Gastrocnemius medialis (tissue), 4 donors: Measurements from ENCODE around the gene CCNG1. TPM values are rescaled to one million over a fixed set of nuclear protein-coding genes. Genes with fewer than 3 reads are reported as not detected.

ENCODE experiments used
- ATAC-seq, 2 donors: fragments of 150-250 bp; one replicate each; pipeline ENCODE4 v1.9.1; 2016
- DNase-seq, 2 donors: peaks; one replicate each; pipeline ENCODE4 v3.0.0-alpha.2; 2019
- H3K27ac ChIP-seq, 4 donors: fragments of 200-600 bp; sonication (generic); 1 replicate in 1 of 4; 2 replicates in 3 of 4; pipeline ENCODE4 v1.5.1; 2016 to 2018; ENCODE audit warnings: mild to moderate bottlenecking in 2 of 4, moderate library complexity in 1 of 4
- H3K27me3 ChIP-seq, 3 donors: fragments of 200-600 bp; sonication (generic) in 2 of 3; 1 replicate in 1 of 3; 2 replicates in 2 of 3; pipeline versions ENCODE4 v1.5.1 to v1.6.0; 2016 to 2019; ENCODE audit warnings: mild to moderate bottlenecking in 1 of 3, moderate library complexity in 1 of 3
- H3K36me3 ChIP-seq, 2 donors: fragments of 200-600 bp; sonication (generic) in 1 of 2; one replicate each; pipeline ENCODE4 v1.5.1; 2017 to 2018
- H3K4me1 ChIP-seq, 2 donors: fragments of 200-600 bp; sonication (generic) in 1 of 2; one replicate each; pipeline ENCODE4 v1.5.1; 2016 to 2017; ENCODE audit warnings: mild to moderate bottlenecking in 2 of 2
- H3K4me3 ChIP-seq, 4 donors: fragments of 200-600 bp; sonication (generic) in 3 of 4; 1 replicate in 1 of 4; 2 replicates in 3 of 4; pipeline ENCODE4 v1.5.1; 2016 to 2019; ENCODE audit warnings: mild to moderate bottlenecking in 2 of 4
- H3K9me3 ChIP-seq, 3 donors: fragments of 200-600 bp; sonication (generic) in 2 of 3; 1 replicate in 1 of 3; 2 replicates in 2 of 3; pipeline ENCODE4 v1.5.1; 2016 to 2019
- POLR2A ChIP-seq, 2 donors: fragments of 450-650 bp; IDR thresholded peaks; one replicate each; pipeline ENCODE4 v1.6.1; 2017; ENCODE audit warnings: antibody characterized with exemption in 2 of 2, mild to moderate bottlenecking in 2 of 2, moderate library complexity in 2 of 2
- in situ Hi-C, 4 donors: fragments of 200-750 bp; cut with MboI; loops; one replicate each; pipeline versions ENCODE4 v1.15.0 to v1.8.0; 2017; ENCODE audit warnings: low sequenced_read_pairs in 4 of 4
- intact Hi-C: fragments of 100-400 bp; cut with DNase I; formaldehyde crosslinking; loops from one replicate; pipeline ENCODE4 v1.15.1; 2023; ENCODE audit warnings: low total_unique reads
- total RNA-seq, 4 donors: library from RNA; depleted of rRNA; stranded (reverse); fragments of >200 nt; gene quantifications; one replicate each; pipeline versions ENCODE4 v1.1.0 to v1.2.3, GENCODE V29; 2016
- TF ChIP-seq, protein P1 (sequence below), 5 experiments: fragments of 450-650 bp in 3 of 5; fragments of 200-600 bp in 2 of 5; sonication (generic) in 2 of 5; IDR thresholded peaks in 4 of 5; conservative IDR thresholded peaks in 1 of 5; 1 replicate in 4 of 5; 2 replicates in 1 of 5; pipeline ENCODE4 v1.5.1; 2016 to 2019; ENCODE audit warnings: antibody characterized with exemption in 5 of 5, mild to moderate bottlenecking in 3 of 5, moderate library complexity in 3 of 5

The CCNG1 gene
- total RNA-seq, 4 donors from 2014 or later, result 63.7 to 125 (median 109) TPM

DNA sequence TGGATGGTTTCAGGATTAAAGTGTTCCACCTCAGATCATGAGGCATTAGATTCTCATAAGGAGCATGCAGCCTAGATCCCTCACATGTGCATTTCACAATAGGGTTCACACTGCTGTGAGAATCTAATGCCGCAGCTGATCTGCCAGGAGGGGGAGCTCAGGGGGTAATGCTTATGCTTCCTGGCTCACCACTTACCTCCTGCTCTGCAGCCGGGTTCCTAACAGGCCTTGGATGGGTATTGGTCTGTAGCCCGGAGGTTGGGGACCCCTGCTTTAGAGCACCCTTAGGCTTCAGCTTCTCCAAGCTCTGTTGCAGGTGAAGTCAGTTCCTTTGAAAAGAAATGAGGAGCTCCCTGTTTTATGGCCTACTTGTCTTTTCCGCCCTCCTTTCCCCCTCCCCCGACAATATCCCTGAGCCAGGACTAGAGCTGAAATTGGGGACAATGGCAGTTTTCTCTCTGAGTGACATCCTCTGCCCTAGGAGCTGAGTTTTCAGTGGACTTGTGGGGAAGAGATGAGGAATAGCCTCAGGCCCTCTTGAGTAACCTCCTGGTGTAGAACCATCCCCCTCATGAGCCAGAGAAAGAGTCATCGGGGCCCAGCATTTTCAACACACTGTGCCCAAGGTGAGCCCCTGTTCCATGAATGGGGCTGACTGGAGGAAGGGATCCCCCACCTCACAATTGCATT lies 51.8 kb downstream of the CCNG1 start:
- intact Hi-C loops, result no loop called here

DNA sequence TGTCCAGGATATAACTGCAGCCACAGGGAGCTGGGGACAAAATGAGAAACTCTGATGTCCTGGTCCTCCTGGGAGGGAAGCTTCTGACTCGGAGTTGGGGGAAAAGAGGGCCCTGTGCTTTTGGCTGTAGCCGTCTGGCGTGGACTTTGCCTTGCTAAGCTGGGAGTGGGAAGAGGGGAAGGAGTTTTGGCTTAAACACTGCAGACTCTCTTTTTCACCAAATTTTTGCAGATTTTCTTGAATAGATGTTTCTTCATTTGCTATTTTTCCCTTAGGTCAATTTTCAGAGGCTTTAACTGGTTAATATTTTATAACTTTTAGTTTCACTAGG lies 52.3 kb downstream of the CCNG1 start:
- no peaks in the 10 kb centered on the region for H3K27me3 ChIP-seq
- no peaks in the 10 kb centered on the region for H3K9me3 ChIP-seq
- H3K4me1 ChIP-seq, result no peaks in the 10 kb centered on the region
- no peak overlapping the region for H3K4me3 ChIP-seq
- TF ChIP-seq, protein P1, sequence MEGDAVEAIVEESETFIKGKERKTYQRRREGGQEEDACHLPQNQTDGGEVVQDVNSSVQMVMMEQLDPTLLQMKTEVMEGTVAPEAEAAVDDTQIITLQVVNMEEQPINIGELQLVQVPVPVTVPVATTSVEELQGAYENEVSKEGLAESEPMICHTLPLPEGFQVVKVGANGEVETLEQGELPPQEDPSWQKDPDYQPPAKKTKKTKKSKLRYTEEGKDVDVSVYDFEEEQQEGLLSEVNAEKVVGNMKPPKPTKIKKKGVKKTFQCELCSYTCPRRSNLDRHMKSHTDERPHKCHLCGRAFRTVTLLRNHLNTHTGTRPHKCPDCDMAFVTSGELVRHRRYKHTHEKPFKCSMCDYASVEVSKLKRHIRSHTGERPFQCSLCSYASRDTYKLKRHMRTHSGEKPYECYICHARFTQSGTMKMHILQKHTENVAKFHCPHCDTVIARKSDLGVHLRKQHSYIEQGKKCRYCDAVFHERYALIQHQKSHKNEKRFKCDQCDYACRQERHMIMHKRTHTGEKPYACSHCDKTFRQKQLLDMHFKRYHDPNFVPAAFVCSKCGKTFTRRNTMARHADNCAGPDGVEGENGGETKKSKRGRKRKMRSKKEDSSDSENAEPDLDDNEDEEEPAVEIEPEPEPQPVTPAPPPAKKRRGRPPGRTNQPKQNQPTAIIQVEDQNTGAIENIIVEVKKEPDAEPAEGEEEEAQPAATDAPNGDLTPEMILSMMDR (IDR thresholded peaks at IDR 0.05 in 4 of 5, conservative IDR thresholded peaks at IDR 0.05 in 1 of 5), result no peak
- TF ChIP-seq POLR2A (IDR thresholded peaks at IDR 0.05), result no peak
- DNase-seq, result no peak
- intact Hi-C loops (no loop called here), in situ Hi-C loops (no loop called here)
- no peak for ATAC-seq
- H3K27ac ChIP-seq, result no peak overlapping the region
- no peaks in the 10 kb centered on the region for H3K36me3 ChIP-seq

More for the DNA sequence above, 51.8 kb downstream of the CCNG1 start:
- no peak for TF ChIP-seq POLR2A (IDR thresholded peaks at IDR 0.05)
- no peaks in the 10 kb centered on the region for H3K27me3 ChIP-seq
- ATAC-seq (no peak), DNase-seq (no peak)
- H3K27ac ChIP-seq, result no peak overlapping the region
- H3K4me3 ChIP-seq, result no peak overlapping the region
- in situ Hi-C loops, result no loop called here
- no peaks in the 10 kb centered on the region for H3K4me1 ChIP-seq
- no peaks in the 10 kb centered on the region for H3K9me3 ChIP-seq
- no peaks in the 10 kb centered on the region for H3K36me3 ChIP-seq

Other genes starting within 250 kb of the CCNG1 start
- gene NUDCD2, start 22.5 kb downstream of the CCNG1 start, total RNA-seq, result 1 to 10 TPM; 4.2 to 9.1 (median 5.1) TPM
- 1 to 10 TPM in 1 of 4 donors, under 1 TPM in 3; 0.12 to 1.3 (median 0.55) TPM for gene HMMR, start 23.0 kb downstream of the CCNG1 start, total RNA-seq
- gene MAT2B, start 68.0 kb downstream of the CCNG1 start, total RNA-seq, result 10 to 100 TPM; 26.6 to 44.7 (median 32.1) TPM